Endodermal cell (in vitro differentiated cells): ENCODE data around the gene MTLN. TPM values are rescaled to one million over a fixed set of nuclear protein-coding genes. Genes with fewer than 3 reads are reported as not detected.
"Not testable (repeated sequence)": the region's sequence is repeated elsewhere in the genome, so short reads cannot be mapped to it uniquely, and the experiment has no call there.

Experiments
- DNase-seq: peaks from one replicate; pipeline ENCODE4 v3.0.0-alpha.2; 2017
- H3K27ac ChIP-seq: 2 replicates; pipeline ENCODE4 v1.5.1; 2013; ENCODE audit warnings: mild to moderate bottlenecking, low read depth, low read length, moderate library complexity
- H3K27me3 ChIP-seq: 2 replicates; pipeline ENCODE4 v1.6.1; 2013; ENCODE audit warnings: mild to moderate bottlenecking, low read length, moderate library complexity; ENCODE audit not compliant: insufficient read depth, control insufficient read depth, poor library complexity, severe bottlenecking
- H3K36me3 ChIP-seq: 2 replicates; pipeline ENCODE4 v1.7.0; 2013; ENCODE audit warnings: mild to moderate bottlenecking, low read length, moderate library complexity; ENCODE audit not compliant: control insufficient read depth, insufficient read depth
- H3K4me1 ChIP-seq: one replicate; pipeline ENCODE4 v1.7.0; 2013; ENCODE audit warnings: low read length; ENCODE audit not compliant: control insufficient read depth, insufficient read depth
- H3K4me3 ChIP-seq: 2 replicates; pipeline ENCODE4 v1.5.1; 2013; ENCODE audit warnings: mild to moderate bottlenecking, low read length, moderate library complexity
- H3K9ac ChIP-seq: 2 replicates; pipeline ENCODE4 v1.6.1; 2013; ENCODE audit warnings: mild to moderate bottlenecking, low read length, moderate library complexity; ENCODE audit not compliant: poor library complexity, severe bottlenecking; ENCODE audit errors: extremely low read depth
- H3K9me3 ChIP-seq: 2 replicates; pipeline ENCODE4 v1.6.1; 2013; ENCODE audit warnings: mild to moderate bottlenecking, low read length, moderate library complexity; ENCODE audit not compliant: control insufficient read depth
- H3K27ac Mint-ChIP-seq: 2 replicates; pipeline ENCODE4 v1.8.0; 2020; ENCODE audit warnings: mixed read lengths
- H3K27me3 Mint-ChIP-seq: 2 replicates; pipeline ENCODE4 v1.8.0; 2021; ENCODE audit warnings: mild to moderate bottlenecking, mixed read lengths; ENCODE audit not compliant: insufficient read depth
- H3K36me3 Mint-ChIP-seq: 2 replicates; pipeline ENCODE4 v1.8.0; 2020; ENCODE audit warnings: low read depth, mixed read lengths
- H3K4me1 Mint-ChIP-seq: 2 replicates; pipeline ENCODE4 v1.8.0; 2020; ENCODE audit warnings: mixed read lengths
- H3K4me3 Mint-ChIP-seq: 2 replicates; pipeline ENCODE4 v1.8.0; 2020; ENCODE audit warnings: mild to moderate bottlenecking, moderate library complexity, mixed read lengths
- H3K9me3 Mint-ChIP-seq: 2 replicates; pipeline ENCODE4 v1.8.0; 2020; ENCODE audit warnings: mild to moderate bottlenecking, mixed read lengths
- CTCF ChIP-seq: fragments of 200-600 bp; sonication (generic); conservative IDR thresholded peaks from 2 replicates; pipeline ENCODE4 v1.5.0; 2021; ENCODE audit warnings: antibody characterized with exemption, mild to moderate bottlenecking
- WGBS, 2 experiments: methylation state at CpG; one replicate each; pipeline versions ENCODE4 v1.1.5 to v1.1.7; 2013; ENCODE audit warnings: missing lambda C conversion rate in 2 of 2, mixed read lengths in 1 of 2; ENCODE audit not compliant: insufficient coverage in 1 of 2, insufficient read length in 1 of 2; 5-methylcytosine and 5-hydroxymethylcytosine counted together
- total RNA-seq, 2 donors: library from RNA; stranded (reverse); fragmentation: NEBNext Ultra II Directional in 1 of 2; extraction: Animal tissue kit (Norgen Biotek cat#: 25700) in 1 of 2; gene quantifications; 2 replicates in 1 of 2; 3 replicates in 1 of 2; pipeline ENCODE4 v1.2.1, GENCODE V29; 2021

MTLN gene
- total RNA-seq, 2 donors from 2014 or later: 11.5 to 35.5 TPM

GRCh38 chr2:110216199-110216598, 3.9 kb upstream of the MTLN start:
- peaks cover 12% of the 10 kb centered on the region for H3K27me3 Mint-ChIP-seq
- Histone ChIP-seq H3K9me3 (peaks cover 41% of the 10 kb centered on the region), H3K9ac (no peak overlapping the region), H3K27ac (no peak overlapping the region), H3K27me3 (no peaks in the 10 kb centered on the region), H3K4me3 (no peak overlapping the region), H3K4me1 (no peaks in the 10 kb centered on the region), H3K36me3 (no peaks in the 10 kb centered on the region)
- no peak for DNase-seq
- peaks cover 1% of the 10 kb centered on the region for H3K4me1 Mint-ChIP-seq
- WGBS, 2 experiments: 79 to 86% methylated on average over 3 of the region's 3 CpGs
- peaks cover 66% of the 10 kb centered on the region for H3K9me3 Mint-ChIP-seq
- TF ChIP-seq CTCF: no peak
- peaks cover 2% of the 10 kb centered on the region for H3K36me3 Mint-ChIP-seq
- no peak overlapping the region for H3K4me3 Mint-ChIP-seq
- no peak overlapping the region for H3K27ac Mint-ChIP-seq

GRCh38 chr2:110215566-110216158, 3.3 kb upstream of the MTLN start:
- Histone ChIP-seq H3K9me3 (peaks cover 41% of the 10 kb centered on the region), H3K27me3 (no peaks in the 10 kb centered on the region), H3K27ac (no peak overlapping the region), H3K9ac (no peak overlapping the region), H3K4me3 (no peak overlapping the region), H3K4me1 (no peaks in the 10 kb centered on the region), H3K36me3 (no peaks in the 10 kb centered on the region)
- WGBS, 2 experiments: 85 to 92% methylated on average over 4 of the region's 4 CpGs
- Mint-ChIP-seq H3K4me3 (no peak overlapping the region), H3K27ac (no peak overlapping the region), H3K9me3 (peaks cover 66% of the 10 kb centered on the region), H3K36me3 (peaks cover 2% of the 10 kb centered on the region), H3K4me1 (no peaks in the 10 kb centered on the region), H3K27me3 (peaks cover 12% of the 10 kb centered on the region)
- no peak for TF ChIP-seq CTCF
- DNase-seq: no peak

- peaks cover 64% of the 10 kb centered on the region for H3K9me3 Mint-ChIP-seq
Measured at GRCh38 chr2:110215091-110215490, 2.7 kb upstream of the MTLN start.

GRCh38 chr2:110213522-110213921, 1.2 kb upstream of the MTLN start:
- H3K4me1 Mint-ChIP-seq, H3K27ac Mint-ChIP-seq, H3K9ac ChIP-seq, H3K4me1 ChIP-seq, H3K27ac ChIP-seq, H3K27me3 ChIP-seq, H3K36me3 Mint-ChIP-seq, H3K4me3 Mint-ChIP-seq, DNase-seq: not testable (repeated sequence)
- peak overlapping the region; percentile 88 for H3K4me3 ChIP-seq
- 60 to 77% methylated on average over 1 to 2 of the region's 3 CpGs for WGBS, 2 experiments
- peaks cover 41% of the 10 kb centered on the region for H3K9me3 ChIP-seq
- H3K36me3 ChIP-seq: peaks cover 18% of the 10 kb centered on the region
- Mint-ChIP-seq H3K9me3 (peaks cover 48% of the 10 kb centered on the region), H3K27me3 (peaks cover 14% of the 10 kb centered on the region)

More at GRCh38 chr2:110215091-110215490, 2.7 kb upstream of the MTLN start:
- Mint-ChIP-seq H3K36me3 (peaks cover 4% of the 10 kb centered on the region), H3K27ac (no peak overlapping the region), H3K4me1 (no peaks in the 10 kb centered on the region), H3K27me3 (peaks cover 12% of the 10 kb centered on the region), H3K4me3 (no peak overlapping the region)
- Histone ChIP-seq H3K27me3 (no peaks in the 10 kb centered on the region), H3K9me3 (peaks cover 41% of the 10 kb centered on the region), H3K4me3 (no peak overlapping the region), H3K27ac (no peak overlapping the region), H3K9ac (no peak overlapping the region), H3K4me1 (no peaks in the 10 kb centered on the region), H3K36me3 (peaks cover 4% of the 10 kb centered on the region)
- TF ChIP-seq CTCF: no peak
- WGBS, 2 experiments: 81% methylated on average over 2 of the region's 2 CpGs; no CpG with 5 or more reads in 1 of the 2 experiments
- DNase-seq: no peak
